ENCODE measurements around the gene CDKAL1. TPM values are rescaled to one million over a fixed set of nuclear protein-coding genes. Genes with fewer than 3 reads are reported as not detected.

CDKAL1 gene
- total and polyA plus RNA-seq, 4 donors = 2.0 to 12.9 (median 6.7) TPM

GRCh38 chr6:20851795-20852194, 317.5 kb downstream of the CDKAL1 start:
- no peak for DNase-seq (ENCODE audit: low spot score)
- H3K27ac ChIP-seq (ENCODE audit: low read depth in 1 of 2, low read length in 2 of 2) = no peak overlapping the region
- no peaks in the 10 kb centered on the region for H3K27me3 ChIP-seq (ENCODE audit: control insufficient read depth in 4 of 4, insufficient read depth in 4 of 4, low read length in 3 of 4)
- no peaks in the 10 kb centered on the region for H3K9me3 ChIP-seq (ENCODE audit: control insufficient read depth in 4 of 4, low read length in 3 of 4)
- peaks cover 0 to 12% (median 8%) of the 10 kb centered on the region in 4 donors for H3K4me1 ChIP-seq (ENCODE audit: control insufficient read depth in 4 of 4, insufficient read depth in 4 of 4, low read length in 3 of 4)
- H3K9ac ChIP-seq (ENCODE audit: low read depth in 1 of 2, low read length in 2 of 2) = no peak overlapping the region
- no peaks in the 10 kb centered on the region for H3K36me3 ChIP-seq (ENCODE audit: control insufficient read depth in 4 of 4, insufficient read depth in 3 of 4, low read depth in 1 of 4, low read length in 3 of 4)
- TF ChIP-seq JUND (IDR thresholded peaks at IDR 0.05) = no peak
- TF ChIP-seq TAF1 (conservative IDR thresholded peaks at IDR 0.05) = no peak
- TF ChIP-seq SP1 (IDR thresholded peaks at IDR 0.05) = no peak
- TF ChIP-seq HNF4G (IDR thresholded peaks at IDR 0.05) = no peak
- no peak for TF ChIP-seq CTCF (IDR thresholded peaks at IDR 0.05; ENCODE audit: low read depth, low read length, missing input control)
- TF ChIP-seq RXRA (IDR thresholded peaks at IDR 0.05) = no peak
- TF ChIP-seq EGR1 (IDR thresholded peaks at IDR 0.05; ENCODE audit: low read depth in 2 of 2) = no peak
- 93% methylated on average over 1 of the region's 1 CpG for WGBS
- H3K4me3 ChIP-seq (ENCODE audit: low read depth in 1 of 3, low read length in 3 of 3) = no peak overlapping the region

- no peak overlapping the region for H3K9ac ChIP-seq (ENCODE audit: low read depth in 1 of 2, low read length in 2 of 2)
- H3K36me3 ChIP-seq (ENCODE audit: control insufficient read depth in 4 of 4, insufficient read depth in 3 of 4, low read depth in 1 of 4, low read length in 3 of 4) = no peaks in the 10 kb centered on the region
- no peak overlapping the region for H3K4me3 ChIP-seq (ENCODE audit: low read depth in 1 of 3, low read length in 3 of 3)
- no peaks in the 10 kb centered on the region for H3K9me3 ChIP-seq (ENCODE audit: control insufficient read depth in 4 of 4, low read length in 3 of 4)
- DNase-seq (ENCODE audit: low spot score) = no peak
- H3K4me1 ChIP-seq (ENCODE audit: control insufficient read depth in 4 of 4, insufficient read depth in 4 of 4, low read length in 3 of 4) = peaks cover 4 to 20% (median 11%) of the 10 kb centered on the region in 4 donors
- no peak overlapping the region for H3K27ac ChIP-seq (ENCODE audit: low read depth in 1 of 2, low read length in 2 of 2)
- no peaks in the 10 kb centered on the region for H3K27me3 ChIP-seq (ENCODE audit: control insufficient read depth in 4 of 4, insufficient read depth in 4 of 4, low read length in 3 of 4)
- no peak for TF ChIP-seq CTCF (IDR thresholded peaks at IDR 0.05; ENCODE audit: low read depth, low read length, missing input control)
- TF ChIP-seq HNF4G (IDR thresholded peaks at IDR 0.05) = no peak
- 71% methylated on average over 3 of the region's 3 CpGs for WGBS
These were observed 319.6 kb downstream of the CDKAL1 start for GRCh38 chr6:20853828-20854227.

GRCh38 chr6:20856681-20857288, 322.5 kb downstream of the CDKAL1 start:
- DNase-seq (ENCODE audit: low spot score) = no peak
- H3K36me3 ChIP-seq (ENCODE audit: control insufficient read depth in 4 of 4, insufficient read depth in 3 of 4, low read depth in 1 of 4, low read length in 3 of 4) = no peaks in the 10 kb centered on the region
- H3K27me3 ChIP-seq (ENCODE audit: control insufficient read depth in 4 of 4, insufficient read depth in 4 of 4, low read length in 3 of 4) = no peaks in the 10 kb centered on the region
- WGBS = 40% methylated on average over 7 of the region's 7 CpGs
- H3K9me3 ChIP-seq (ENCODE audit: control insufficient read depth in 4 of 4, low read length in 3 of 4) = no peaks in the 10 kb centered on the region
- H3K27ac ChIP-seq (ENCODE audit: low read depth in 1 of 2, low read length in 2 of 2) = peak overlapping the region; percentile 42 to 70
- H3K9ac ChIP-seq (ENCODE audit: low read depth in 1 of 2, low read length in 2 of 2) = no peak overlapping the region
- no peak overlapping the region for H3K4me3 ChIP-seq (ENCODE audit: low read depth in 1 of 3, low read length in 3 of 3)
- H3K4me1 ChIP-seq (ENCODE audit: control insufficient read depth in 4 of 4, insufficient read depth in 4 of 4, low read length in 3 of 4) = peaks cover 4 to 23% (median 11%) of the 10 kb centered on the region in 4 donors
- TF ChIP-seq REST (IDR thresholded peaks at IDR 0.05) (no peak), RAD21 (IDR thresholded peaks at IDR 0.05) (peak; percentile 43 to 52), CTCF (IDR thresholded peaks at IDR 0.05; ENCODE audit: low read depth, low read length, missing input control) (no peak), YY1 (IDR thresholded peaks at IDR 0.05) (peak; percentile 28), ZBTB33 (IDR thresholded peaks at IDR 0.05) (peak; percentile 45), RXRA (IDR thresholded peaks at IDR 0.05) (peak; percentile 26 to 59), HNF4A (conservative IDR thresholded peaks at IDR 0.05) (peak; percentile 63 to 72), NR2F2 (IDR thresholded peaks at IDR 0.05) (no peak), SP1 (IDR thresholded peaks at IDR 0.05) (no peak), ATF3 (IDR thresholded peaks at IDR 0.05) (peak; percentile 12), TAF1 (conservative IDR thresholded peaks at IDR 0.05) (no peak), EGR1 (IDR thresholded peaks at IDR 0.05; ENCODE audit: low read depth in 2 of 2) (no peak)

Measured in liver (tissue), 9 donors.